ENCODE data around the gene SMIM1. TPM values are rescaled to one million over a fixed set of nuclear protein-coding genes. Genes with fewer than 3 reads are reported as not detected.

The SMIM1 gene
- polyA plus RNA-seq, 1 experiment: 1.0 TPM

DNA sequence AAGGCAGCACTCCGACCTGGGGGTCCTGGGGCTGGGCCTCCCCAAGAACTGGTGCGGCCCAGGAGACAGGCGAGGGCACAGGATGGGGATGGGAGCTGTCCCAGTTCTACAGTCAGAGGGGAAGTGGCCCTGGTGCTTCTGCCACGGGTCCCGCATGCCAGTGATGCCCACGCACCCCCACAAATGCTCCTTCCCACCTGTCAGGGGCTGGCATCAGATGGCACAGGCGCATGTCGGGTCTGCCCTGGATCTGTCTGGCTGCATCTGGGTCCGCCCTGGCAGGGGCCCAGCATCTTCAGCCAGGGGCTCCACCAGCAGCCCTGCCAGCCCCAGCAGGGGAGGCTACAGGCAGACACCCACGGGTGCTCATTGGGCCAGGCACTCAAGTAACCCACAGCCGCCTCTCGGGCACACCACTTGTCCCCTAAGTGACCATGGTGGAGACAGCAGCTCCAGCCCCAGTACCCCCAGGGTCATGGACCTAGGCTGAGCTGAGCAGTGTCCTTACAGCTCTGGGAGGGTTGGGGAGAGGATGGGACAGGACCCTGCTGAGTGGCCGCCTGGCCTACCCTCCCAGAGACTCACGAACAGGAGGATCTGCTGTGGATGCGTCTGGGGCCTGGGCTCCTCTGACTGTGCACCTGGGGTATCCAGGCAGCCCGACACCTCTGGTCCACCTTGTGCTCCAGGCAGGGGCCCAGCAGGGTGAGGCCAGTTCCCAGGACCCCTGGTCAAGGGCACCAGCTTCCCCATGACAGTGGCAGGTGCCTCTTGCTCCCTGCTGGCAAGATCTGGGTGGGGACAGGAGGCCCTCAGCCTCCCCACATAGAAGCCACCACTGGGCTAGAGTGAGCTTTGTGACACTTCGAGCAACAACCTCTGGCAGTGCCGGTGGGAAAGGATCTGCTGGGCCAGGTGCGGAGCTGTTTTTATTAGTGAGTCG, 5.4 kb downstream of the SMIM1 start:
- ChIA-PET POLR2A (no interaction called here), CTCF (interaction anchor here (1.0 to 1.1 kb wide), 2 partner anchors 12 to 53 kb away, joined by 3 read pairs; no protein-coding TSS in a partner anchor)
- peaks cover 22% of the 10 kb centered on the region for H3K36me3 ChIP-seq (ENCODE audit: control insufficient read depth, insufficient read depth, low read length)
- TF ChIP-seq CTCF (IDR thresholded peaks at IDR 0.05; ENCODE audit: insufficient read depth, low read depth, low read length): no peak
- H3K4me3 ChIP-seq (ENCODE audit: low read depth, low read length): no peak overlapping the region
- DNase-seq (ENCODE audit: low read depth): no peak
- no peaks in the 10 kb centered on the region for H3K27me3 ChIP-seq (ENCODE audit: control insufficient read depth, insufficient read depth, low read length)

- no peak for TF ChIP-seq CTCF (IDR thresholded peaks at IDR 0.05; ENCODE audit: insufficient read depth, low read depth, low read length)
These were observed 6.2 kb downstream of the SMIM1 start for GRCh38 chr1:3778590-3779264.

GRCh38 chr1:3779265-3779911, 6.8 kb downstream of the SMIM1 start:
- H3K4me3 ChIP-seq (ENCODE audit: low read depth, low read length): no peak overlapping the region
- peaks cover 32% of the 10 kb centered on the region for H3K36me3 ChIP-seq (ENCODE audit: control insufficient read depth, insufficient read depth, low read length)
- no peaks in the 10 kb centered on the region for H3K27me3 ChIP-seq (ENCODE audit: control insufficient read depth, insufficient read depth, low read length)
- TF ChIP-seq CTCF (IDR thresholded peaks at IDR 0.05; ENCODE audit: insufficient read depth, low read depth, low read length): no peak
- ChIA-PET POLR2A (no interaction called here), CTCF (no interaction called here)
- no peak for DNase-seq (ENCODE audit: low read depth)

More at GRCh38 chr1:3778590-3779264, 6.2 kb downstream of the SMIM1 start:
- H3K36me3 ChIP-seq (ENCODE audit: control insufficient read depth, insufficient read depth, low read length): peaks cover 26% of the 10 kb centered on the region
- DNase-seq (ENCODE audit: low read depth): no peak
- CTCF ChIA-PET: interaction anchor here (1.1 kb wide), 1 partner anchor 11 kb away, joined by 3 read pairs; no protein-coding TSS in a partner anchor
- no peak overlapping the region for H3K4me3 ChIP-seq (ENCODE audit: low read depth, low read length)
- no peaks in the 10 kb centered on the region for H3K27me3 ChIP-seq (ENCODE audit: control insufficient read depth, insufficient read depth, low read length)
- POLR2A ChIA-PET: no interaction called here

- ChIA-PET CTCF (no interaction called here), POLR2A (no interaction called here)
- Histone ChIP-seq H3K27me3 (ENCODE audit: control insufficient read depth, insufficient read depth, low read length) (no peaks in the 10 kb centered on the region), H3K36me3 (ENCODE audit: control insufficient read depth, insufficient read depth, low read length) (peaks cover 35% of the 10 kb centered on the region), H3K4me3 (ENCODE audit: low read depth, low read length) (no peak overlapping the region)
- TF ChIP-seq CTCF (IDR thresholded peaks at IDR 0.05; ENCODE audit: insufficient read depth, low read depth, low read length): no peak
- DNase-seq (ENCODE audit: low read depth): no peak
These were observed 7.4 kb downstream of the SMIM1 start for GRCh38 chr1:3779912-3780416.

- Histone ChIP-seq H3K36me3 (ENCODE audit: control insufficient read depth, insufficient read depth, low read length) (peaks cover 37% of the 10 kb centered on the region), H3K27me3 (ENCODE audit: control insufficient read depth, insufficient read depth, low read length) (no peaks in the 10 kb centered on the region), H3K4me3 (ENCODE audit: low read depth, low read length) (no peak overlapping the region)
- TF ChIP-seq CTCF (IDR thresholded peaks at IDR 0.05; ENCODE audit: insufficient read depth, low read depth, low read length): no peak
- POLR2A ChIA-PET: no interaction called here
- CTCF ChIA-PET: no interaction called here
- DNase-seq (ENCODE audit: low read depth): no peak
These were observed 8.4 kb downstream of the SMIM1 start for GRCh38 chr1:3780901-3781300.
